Stimulated activated CD4-positive, alpha-beta T cell treated with anti-CD3 and anti-CD28 coated beads, TNF-alpha, amount 100 ng/mL, for 24 hours (primary cell): ENCODE measurements around the gene RANBP10.

Source experiments
- DNase-seq, 3 experiments: peaks; one replicate each; pipeline ENCODE4 v3.0.0-alpha.2; 2020; ENCODE audit warnings: low read depth in 3 of 3

Gene RANBP10

GRCh38 chr16:67828651-67829050 is 22.3 kb upstream of the RANBP10 start:
- DNase-seq = no peak

GRCh38 chr16:67825906-67826305 is 19.5 kb upstream of the RANBP10 start:
- no peak for DNase-seq

- DNase-seq = no peak
Observed at GRCh38 chr16:67825119-67825518, 18.8 kb upstream of the RANBP10 start.

GRCh38 chr16:67822511-67822910 is 16.2 kb upstream of the RANBP10 start:
- DNase-seq = no peak

GRCh38 chr16:67820608-67821259 is 14.4 kb upstream of the RANBP10 start:
- DNase-seq = no peak

GRCh38 chr16:67814567-67814966 is 8.2 kb upstream of the RANBP10 start:
- no peak for DNase-seq

GRCh38 chr16:67811899-67812298 is 5.5 kb upstream of the RANBP10 start:
- no peak for DNase-seq

- no peak for DNase-seq
Observed at GRCh38 chr16:67807148-67807682, 855 bp upstream of the RANBP10 start.

GRCh38 chr16:67805718-67806427 is 487 bp downstream of the RANBP10 start:
- no peak for DNase-seq

GRCh38 chr16:67804853-67805542 is 1.4 kb downstream of the RANBP10 start:
- no peak for DNase-seq

GRCh38 chr16:67803894-67804293 is 2.5 kb downstream of the RANBP10 start:
- no peak for DNase-seq

GRCh38 chr16:67801883-67802282 is 4.5 kb downstream of the RANBP10 start:
- no peak for DNase-seq

- no peak for DNase-seq
Observed at GRCh38 chr16:67801241-67801640, 5.1 kb downstream of the RANBP10 start.

GRCh38 chr16:67800338-67800926 is 5.9 kb downstream of the RANBP10 start:
- no peak for DNase-seq

- DNase-seq = no peak
Observed at GRCh38 chr16:67796099-67796718, 10.2 kb downstream of the RANBP10 start.

GRCh38 chr16:67790071-67790470 is 16.3 kb downstream of the RANBP10 start:
- DNase-seq = no peak

GRCh38 chr16:67786491-67786890 is 19.9 kb downstream of the RANBP10 start:
- DNase-seq = no peak

- DNase-seq = no peak
Observed at GRCh38 chr16:67783353-67783725, 23.0 kb downstream of the RANBP10 start.

GRCh38 chr16:67782567-67783352 is 23.6 kb downstream of the RANBP10 start:
- DNase-seq = no peak

GRCh38 chr16:67781565-67781921 is 24.8 kb downstream of the RANBP10 start:
- no peak for DNase-seq
